ENCODE results near the gene CCL4. TPM values are rescaled to one million over a fixed set of nuclear protein-coding genes. Genes with fewer than 3 reads are reported as not detected.
A peak's percentile ranks its signal among the peaks of the same experiment; 100 is the strongest.
"Not testable (repeated sequence)": the region's sequence is repeated elsewhere in the genome, so short reads cannot be mapped to it uniquely, and the experiment has no call there.

The CCL4 gene
- total RNA-seq, 1 experiment from 2014 or later = not detected

- not testable (repeated sequence) for DNase-seq (ENCODE audit: low read depth)
Measured at GRCh38 chr17:36087897-36088572, 15.6 kb upstream of the CCL4 start.

GRCh38 chr17:36088670-36089338 lies 14.8 kb upstream of the CCL4 start:
- no peak for DNase-seq (ENCODE audit: low read depth)

GRCh38 chr17:36089339-36089865 lies 14.2 kb upstream of the CCL4 start:
- no peak for DNase-seq (ENCODE audit: low read depth)

- no peak for DNase-seq (ENCODE audit: low read depth)
Measured at GRCh38 chr17:36089888-36090836, 13.5 kb upstream of the CCL4 start, which contains the start of gene CCL3. TSS of gene CCL3 (minus strand) at chr17:36090143. CDS start at chr17:36090058, 85 bp downstream.

- DNase-seq (ENCODE audit: low read depth) = no peak
Measured at GRCh38 chr17:36092230-36092629, 11.4 kb upstream of the CCL4 start.

GRCh38 chr17:36092715-36093114 lies 10.9 kb upstream of the CCL4 start:
- not testable (repeated sequence) for DNase-seq (ENCODE audit: low read depth)

- no peak for DNase-seq (ENCODE audit: low read depth)
Measured at GRCh38 chr17:36094232-36094631, 9.4 kb upstream of the CCL4 start.

- DNase-seq (ENCODE audit: low read depth) = no peak
Measured at GRCh38 chr17:36094746-36095145, 8.9 kb upstream of the CCL4 start.

GRCh38 chr17:36095992-36096391 lies 7.6 kb upstream of the CCL4 start:
- no peak for DNase-seq (ENCODE audit: low read depth)

- not testable (repeated sequence) for DNase-seq (ENCODE audit: low read depth)
Measured at GRCh38 chr17:36099004-36099403, 4.6 kb upstream of the CCL4 start.

GRCh38 chr17:36104246-36104645 lies 619 bp downstream of the CCL4 start:
- DNase-seq (ENCODE audit: low read depth) = not testable (repeated sequence)

GRCh38 chr17:36104701-36105181 lies 1.1 kb downstream of the CCL4 start:
- DNase-seq (ENCODE audit: low read depth) = no peak

- DNase-seq (ENCODE audit: low read depth) = no peak
Measured at GRCh38 chr17:36105781-36106492, 2.3 kb downstream of the CCL4 start.

- no peak for DNase-seq (ENCODE audit: low read depth)
Measured at GRCh38 chr17:36106493-36106835, 2.8 kb downstream of the CCL4 start.

GRCh38 chr17:36107660-36108059 lies 4.0 kb downstream of the CCL4 start:
- no peak for DNase-seq (ENCODE audit: low read depth)

GRCh38 chr17:36108265-36108664 lies 4.6 kb downstream of the CCL4 start:
- not testable (repeated sequence) for DNase-seq (ENCODE audit: low read depth)

- DNase-seq (ENCODE audit: low read depth) = no peak
Measured at GRCh38 chr17:36111068-36111490, 7.5 kb downstream of the CCL4 start.

GRCh38 chr17:36112572-36112971 lies 8.9 kb downstream of the CCL4 start:
- no peak for DNase-seq (ENCODE audit: low read depth)

GRCh38 chr17:36113131-36113530 lies 9.5 kb downstream of the CCL4 start:
- DNase-seq (ENCODE audit: low read depth) = not testable (repeated sequence)

GRCh38 chr17:36114971-36115648 lies 11.5 kb downstream of the CCL4 start:
- peak; percentile 9 for DNase-seq (ENCODE audit: low read depth)

GRCh38 chr17:36115649-36115977 lies 12.0 kb downstream of the CCL4 start:
- not testable (repeated sequence) for DNase-seq (ENCODE audit: low read depth)
